Small intestine (tissue), 7 donors: Measurements from ENCODE around the gene DHDH. TPM values are rescaled to one million over a fixed set of nuclear protein-coding genes. Genes with fewer than 3 reads are reported as not detected.
"Not testable (repeated sequence)": the region's sequence is repeated elsewhere in the genome, so short reads cannot be mapped to it uniquely, and the experiment has no call there.

Experiments
- DNase-seq, 2 donors: peaks; one replicate each; pipeline versions ENCODE4 v3.0.0 to v3.0.0-alpha.2; 2013
- FAIRE-seq: peaks from 2 replicates; lab custom pipeline; 2012; peaks lifted over from hg19 to GRCh38; lab: Jason Lieb, UNC
- H3K27ac ChIP-seq, 3 donors: one replicate each; pipeline ENCODE4 v1.5.1; 2013; ENCODE audit warnings: low read length in 2 of 3, mild to moderate bottlenecking in 2 of 3, control low read depth in 1 of 3, inconsistent platforms in 1 of 3, low read depth in 1 of 3, moderate library complexity in 1 of 3
- H3K27me3 ChIP-seq, 3 donors: one replicate each; pipeline ENCODE4 v1.6.1; 2013; ENCODE audit warnings: low read length in 3 of 3, inconsistent platforms in 1 of 3; ENCODE audit not compliant: control insufficient read depth in 3 of 3, insufficient read depth in 3 of 3
- H3K36me3 ChIP-seq, 3 donors: one replicate each; pipeline ENCODE4 v1.6.1; 2013; ENCODE audit warnings: low read length in 3 of 3, inconsistent platforms in 1 of 3, low read depth in 1 of 3, mild to moderate bottlenecking in 1 of 3, moderate library complexity in 1 of 3; ENCODE audit not compliant: control insufficient read depth in 3 of 3, insufficient read depth in 2 of 3
- H3K4me1 ChIP-seq, 3 donors: one replicate each; pipeline ENCODE4 v1.6.1; 2013; ENCODE audit warnings: low read length in 2 of 3, inconsistent platforms in 1 of 3, low read depth in 1 of 3, mild to moderate bottlenecking in 1 of 3, moderate library complexity in 1 of 3; ENCODE audit not compliant: control insufficient read depth in 3 of 3, insufficient read depth in 2 of 3
- H3K4me3 ChIP-seq, 3 donors: one replicate each; pipeline ENCODE4 v1.5.1; 2013; ENCODE audit warnings: low read length in 3 of 3, control low read depth in 1 of 3, inconsistent platforms in 1 of 3, low read depth in 1 of 3, mild to moderate bottlenecking in 1 of 3, moderate library complexity in 1 of 3
- H3K9me3 ChIP-seq, 2 donors: one replicate each; pipeline ENCODE4 v1.6.1; 2013; ENCODE audit warnings: low read depth in 1 of 2, low read length in 1 of 2; ENCODE audit not compliant: control insufficient read depth in 2 of 2, insufficient read depth in 1 of 2
- WGBS, 3 donors: extraction: QIAGEN DNeasy Blood & Tissue Kit; methylation state at CpG; one replicate each; pipeline ENCODE4 v1.1.7; 2013; 5-methylcytosine and 5-hydroxymethylcytosine counted together
- polyA plus RNA-seq, 4 donors: library from polyadenylated mRNA; stranded (reverse) in 3 of 4; unstranded in 1 of 4; fragments of 200-250 nt in 3 of 4; fragments of 120-200 nt in 1 of 4; gene quantifications; one replicate each; pipeline versions ENCODE4 v1.2.1 to v1.2.3, GENCODE V29; 2013
- donor health status: healthy with polysubstance abuse.
- donor health status: control.
- donor health status: control.
- donor health status: Bipolar disorder and iron deficiency.
- donor health status: healthy.

DHDH gene
- polyA plus RNA-seq, 4 donors = 2.9 to 36.2 (median 13.8) TPM

DNA sequence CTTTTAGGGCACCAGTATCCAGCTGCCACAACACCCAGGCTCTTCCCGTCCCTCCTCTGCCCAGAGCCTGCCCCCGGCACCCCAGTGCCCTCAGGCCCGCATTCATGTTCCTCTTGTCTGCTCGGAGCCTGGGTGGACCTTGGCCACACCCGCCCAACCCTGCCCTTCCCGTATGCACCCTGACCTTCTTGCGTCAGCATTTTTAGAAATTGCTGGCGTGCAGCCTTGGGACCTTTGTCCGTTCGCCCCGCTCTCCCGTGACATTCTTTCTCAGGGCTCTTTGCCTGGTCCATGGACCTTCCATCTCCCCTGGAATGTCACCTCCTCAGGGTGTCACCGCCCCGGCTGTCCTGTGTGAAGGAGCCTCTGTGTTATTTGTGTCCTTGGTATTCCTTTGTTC is 25.8 kb upstream of the DHDH start:
- no peak overlapping the region for H3K4me3 ChIP-seq
- peaks cover 0 to 18% (median 0%) of the 10 kb centered on the region in 3 donors for H3K4me1 ChIP-seq
- H3K27me3 ChIP-seq = no peaks in the 10 kb centered on the region
- DNase-seq (peak; percentile 94 to 96), FAIRE-seq (no peak)
- 22 to 60% (median 29%) methylated on average over 14 of the region's 14 CpGs for WGBS, 3 donors
- peak overlapping the region; percentile 73 to 86 (median 76) for H3K27ac ChIP-seq
- H3K9me3 ChIP-seq = peaks cover 0 to 6% of the 10 kb centered on the region in 2 donors
- H3K36me3 ChIP-seq = peaks cover 22 to 91% (median 22%) of the 10 kb centered on the region in 3 donors

DNA sequence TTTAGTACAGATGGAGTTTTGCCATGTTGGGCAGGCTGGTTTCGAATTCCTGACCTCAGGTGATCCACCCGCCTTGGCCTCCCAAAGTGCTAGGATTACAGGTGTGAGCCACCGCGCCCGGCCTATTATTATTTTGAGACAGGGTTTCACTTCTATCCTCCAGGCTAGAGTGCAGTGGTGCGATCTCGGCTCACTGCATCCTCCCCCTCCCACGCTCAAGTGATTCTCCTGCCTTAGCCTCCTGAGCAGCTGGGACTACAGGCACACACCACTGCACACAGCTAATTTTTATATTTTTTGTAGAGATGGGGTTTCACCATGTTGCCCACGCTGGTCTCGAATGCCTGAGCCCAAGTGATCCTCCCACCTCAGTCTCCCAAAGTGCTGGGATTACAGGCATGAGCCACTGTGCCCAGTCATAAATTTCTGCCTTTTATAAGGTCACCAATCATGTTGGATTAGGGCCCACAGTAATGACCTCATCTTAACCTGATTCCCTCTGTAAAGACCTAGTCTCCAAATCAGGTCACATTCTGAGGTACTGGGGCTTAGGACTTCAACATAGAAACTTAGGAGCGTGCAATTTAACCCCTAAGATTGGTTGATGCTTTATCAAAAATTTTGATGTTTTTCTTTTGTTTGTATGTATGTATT is 23.9 kb upstream of the DHDH start:
- peaks cover 22 to 98% (median 27%) of the 10 kb centered on the region in 3 donors for H3K36me3 ChIP-seq

DNA sequence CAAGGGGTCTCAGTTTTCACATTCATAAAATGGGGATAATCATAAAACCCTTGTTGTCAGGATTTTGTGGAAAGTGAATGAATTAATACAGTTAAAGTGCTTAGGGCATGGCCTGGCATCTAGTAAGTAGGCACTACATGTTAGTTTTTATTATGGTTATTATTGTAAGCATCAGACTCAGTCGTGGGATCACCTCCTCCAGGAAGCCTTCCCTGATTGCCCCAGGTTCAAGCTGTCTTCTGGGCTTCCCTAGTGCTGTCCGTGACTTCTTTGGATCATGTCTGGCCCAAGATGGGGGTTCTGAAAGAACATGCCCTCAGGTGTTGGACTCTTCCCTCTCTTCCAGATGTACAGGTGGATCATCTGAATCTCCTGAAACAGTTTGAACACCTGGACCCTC is 22.7 kb upstream of the DHDH start:
- peaks cover 0 to 6% of the 10 kb centered on the region in 2 donors for H3K9me3 ChIP-seq
- DNase-seq (no peak), FAIRE-seq (no peak)
- H3K4me1 ChIP-seq = peaks cover 0 to 17% (median 0%) of the 10 kb centered on the region in 3 donors
- no peak overlapping the region for H3K27ac ChIP-seq
- peaks cover 19 to 98% (median 24%) of the 10 kb centered on the region in 3 donors for H3K36me3 ChIP-seq
- WGBS, 3 donors = 89 to 97% (median 92%) methylated on average over 2 of the region's 2 CpGs
- no peak overlapping the region for H3K4me3 ChIP-seq
- no peaks in the 10 kb centered on the region for H3K27me3 ChIP-seq

More for the DNA sequence above, 23.9 kb upstream of the DHDH start:
- not testable (repeated sequence) for H3K4me3 ChIP-seq, H3K9me3 ChIP-seq, FAIRE-seq, DNase-seq, H3K27me3 ChIP-seq
- 90 to 97% (median 95%) methylated on average over 11 of the region's 11 CpGs for WGBS, 3 donors
- H3K27ac ChIP-seq = peak overlapping the region in 2 of 3 donors; percentile 2 to 86
- peaks cover 0 to 17% (median 0%) of the 10 kb centered on the region in 3 donors for H3K4me1 ChIP-seq

DNA sequence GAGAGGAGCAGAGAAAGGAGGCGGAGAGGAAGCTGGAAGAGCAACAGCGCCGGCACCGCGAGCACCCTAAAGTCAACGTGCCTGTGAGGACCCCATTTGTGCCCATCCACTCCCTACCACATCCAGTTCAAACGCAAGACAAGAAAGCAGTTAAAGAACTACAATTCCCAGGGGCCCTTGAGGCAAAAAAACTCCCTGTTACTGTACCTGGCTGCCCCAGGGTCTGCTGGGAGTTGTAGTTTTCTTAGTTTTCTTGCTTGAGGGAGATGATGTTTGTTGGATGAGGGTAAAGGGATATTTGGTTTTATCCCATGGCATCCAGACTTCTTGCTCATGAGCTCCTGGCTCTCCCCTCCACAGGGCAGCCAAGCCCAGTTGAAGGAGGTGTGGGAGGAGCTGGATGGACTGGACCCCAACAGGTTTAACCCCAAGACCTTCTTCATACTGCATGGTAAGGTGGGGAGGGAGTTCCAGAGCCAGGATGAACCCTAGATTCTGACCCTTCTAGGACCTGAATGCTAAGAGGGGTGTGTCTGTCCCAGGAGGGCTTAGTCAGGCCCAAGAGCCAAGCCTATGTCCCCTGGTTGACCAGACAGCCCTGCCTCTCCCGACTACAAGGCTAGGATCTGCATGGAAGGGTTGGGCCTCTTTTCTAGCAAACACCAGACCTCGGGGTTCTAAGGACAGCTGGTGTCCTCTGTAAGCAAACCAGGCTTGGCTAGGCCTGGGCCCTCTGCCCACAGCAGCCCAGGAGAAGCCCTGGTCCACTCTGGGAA is 20.2 kb upstream of the DHDH start:
- H3K9me3 ChIP-seq = no peaks in the 10 kb centered on the region
- WGBS, 3 donors = 92 to 94% (median 93%) methylated on average over 9 of the region's 9 CpGs
- DNase-seq = no peak
- H3K4me3 ChIP-seq = no peak overlapping the region
- no peak overlapping the region for H3K27ac ChIP-seq
- peaks cover 22 to 98% (median 26%) of the 10 kb centered on the region in 3 donors for H3K36me3 ChIP-seq
- peaks cover 0 to 5% (median 0%) of the 10 kb centered on the region in 3 donors for H3K4me1 ChIP-seq
- no peaks in the 10 kb centered on the region for H3K27me3 ChIP-seq
- FAIRE-seq = no peak

DNA sequence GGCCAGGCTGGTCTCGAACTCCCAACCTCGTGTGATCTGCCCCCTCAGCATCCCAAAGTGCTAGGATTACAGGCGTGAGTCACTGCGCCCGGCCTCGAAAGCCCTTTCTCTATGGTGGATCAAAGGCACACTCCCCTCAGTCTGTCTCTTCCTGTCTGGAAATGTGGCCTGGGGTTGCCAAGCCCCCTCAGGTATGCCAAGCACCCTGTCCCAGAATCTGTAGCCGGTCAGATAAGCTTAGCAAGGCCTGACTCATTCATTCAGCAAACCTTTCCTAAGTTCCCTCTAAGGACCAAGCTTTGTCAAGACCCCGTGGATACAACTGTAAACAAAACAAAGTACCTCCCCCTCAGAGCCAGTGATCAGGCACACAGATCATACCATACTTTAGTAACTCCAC is 19.3 kb upstream of the DHDH start:
- H3K36me3 ChIP-seq = peaks cover 24 to 98% (median 33%) of the 10 kb centered on the region in 3 donors
- no peak for FAIRE-seq
- no peak overlapping the region for H3K4me3 ChIP-seq
- H3K27ac ChIP-seq = no peak overlapping the region
- no peaks in the 10 kb centered on the region for H3K27me3 ChIP-seq
- H3K4me1 ChIP-seq = no peaks in the 10 kb centered on the region
- WGBS, 3 donors = 94 to 97% (median 95%) methylated on average over 8 of the region's 8 CpGs
- DNase-seq = no peak
- no peaks in the 10 kb centered on the region for H3K9me3 ChIP-seq

DNA sequence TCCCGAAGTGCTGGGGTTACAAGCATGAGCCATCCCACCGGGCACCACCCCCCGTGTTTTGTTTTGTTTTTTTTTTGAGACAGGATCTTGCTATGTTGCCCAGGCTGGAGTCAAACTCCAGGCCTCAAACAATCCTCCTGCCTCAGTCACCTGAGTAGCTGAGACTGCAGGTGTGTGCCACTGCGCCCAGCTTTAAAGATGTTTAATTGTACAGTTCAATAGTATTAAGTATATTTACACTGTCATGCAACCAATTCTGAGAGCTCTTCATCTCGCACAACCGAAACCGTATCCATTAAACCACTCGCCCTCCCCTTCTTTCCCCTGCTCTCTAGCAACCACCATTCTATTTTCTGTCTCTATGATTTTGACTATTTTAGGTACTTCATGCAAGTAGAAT is 17.7 kb upstream of the DHDH start:
- 87 to 92% (median 88%) methylated on average over 8 of the region's 8 CpGs for WGBS, 3 donors
- Histone ChIP-seq H3K27me3 (no peaks in the 10 kb centered on the region), H3K36me3 (peaks cover 19 to 96% (median 27%) of the 10 kb centered on the region in 3 donors), H3K4me1 (no peaks in the 10 kb centered on the region), H3K4me3 (no peak overlapping the region), H3K9me3 (no peaks in the 10 kb centered on the region), H3K27ac (no peak overlapping the region)
- FAIRE-seq (no peak), DNase-seq (no peak)

DNA sequence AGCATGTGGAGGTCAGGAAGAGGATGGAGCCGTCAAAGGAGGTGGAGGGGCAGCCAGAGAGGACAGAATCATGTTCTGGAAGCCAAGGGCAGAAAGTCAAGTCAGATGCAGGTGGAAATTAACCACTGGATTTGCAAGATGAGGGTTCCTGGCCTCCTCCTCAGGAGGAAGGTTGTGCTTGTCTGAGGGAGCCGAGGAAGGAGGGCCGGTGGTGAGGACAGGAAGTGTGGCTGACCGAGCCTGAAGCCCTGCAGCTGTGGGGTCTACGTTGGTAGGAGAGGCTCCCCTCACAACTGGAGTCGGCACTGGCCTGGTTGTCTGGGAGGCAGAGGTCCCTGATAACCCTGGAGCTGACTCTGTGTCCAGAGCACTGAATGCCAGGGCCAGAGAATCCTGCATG is 15.4 kb upstream of the DHDH start:
- 72 to 90% (median 80%) methylated on average over 6 of the region's 6 CpGs for WGBS, 3 donors
- H3K9me3 ChIP-seq = no peaks in the 10 kb centered on the region
- FAIRE-seq = no peak
- no peak overlapping the region for H3K4me3 ChIP-seq
- H3K27ac ChIP-seq = no peak overlapping the region
- no peaks in the 10 kb centered on the region for H3K4me1 ChIP-seq
- H3K36me3 ChIP-seq = peaks cover 18 to 95% (median 33%) of the 10 kb centered on the region in 3 donors
- DNase-seq = no peak
- no peaks in the 10 kb centered on the region for H3K27me3 ChIP-seq

DNA sequence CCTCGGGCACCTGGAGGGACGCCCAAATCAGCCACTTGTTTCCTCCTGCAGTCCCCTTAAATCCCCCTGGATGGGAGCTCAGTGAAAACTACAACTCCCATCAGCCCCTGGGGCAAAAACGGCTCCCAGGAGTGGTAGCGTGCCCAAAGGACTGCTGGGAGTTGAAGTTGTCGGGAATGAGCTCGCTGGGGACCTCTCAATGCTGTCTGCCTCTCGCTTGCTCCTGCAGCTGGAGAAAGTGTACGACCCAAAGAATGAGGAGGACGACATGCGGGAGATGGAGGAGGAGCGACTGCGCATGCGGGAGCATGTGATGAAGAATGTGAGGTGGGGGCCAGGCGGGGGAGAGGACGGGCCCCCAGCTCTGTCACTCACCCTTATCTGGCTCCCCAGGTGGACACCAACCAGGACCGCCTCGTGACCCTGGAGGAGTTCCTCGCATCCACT is 14.7 kb upstream of the DHDH start:
- Histone ChIP-seq H3K4me1 (no peaks in the 10 kb centered on the region), H3K9me3 (no peaks in the 10 kb centered on the region), H3K36me3 (peaks cover 21 to 95% (median 29%) of the 10 kb centered on the region in 3 donors), H3K27ac (no peak overlapping the region), H3K4me3 (no peak overlapping the region), H3K27me3 (no peaks in the 10 kb centered on the region)
- DNase-seq (peak in 1 of 2 donors; percentile 25), FAIRE-seq (no peak)
- 88 to 91% (median 91%) methylated on average over 18 of the region's 18 CpGs for WGBS, 3 donors
